SK-N-SH (cell line): ENCODE measurements around the gene CCR5AS.

Experiments
- CTCF ChIA-PET: fragments of 300-600, 350-600 bp; formaldehyde crosslinking; extraction: SDS; loops from one replicate; lab custom pipeline; 2021; lab: Yijun Ruan, JAX
- POLR2A ChIA-PET: fragments of 350-600 bp; sonication (Branson Sonifier 250); formaldehyde crosslinking; extraction: SDS; loops from one replicate; lab custom pipeline; 2020; ENCODE audit warnings: antibody characterized with exemption, inconsistent platforms; lab: Yijun Ruan, JAX
- DNase-seq: peaks from one replicate; pipeline ENCODE4 v3.0.0; 2012
- H2AFZ ChIP-seq: fragments of 200-600 bp; sonication (generic); 2 replicates; pipeline ENCODE4 v1.8.1; 2016; ENCODE audit warnings: antibody characterized with exemption, mild to moderate bottlenecking, low read depth
- H3F3A ChIP-seq: fragments of 200-600 bp; sonication (generic); replicated peaks from 2 replicates; pipeline ENCODE3; 2016; ENCODE audit warnings: antibody characterized with exemption, mild to moderate bottlenecking; ENCODE audit not compliant: insufficient read depth
- H3K27ac ChIP-seq, 2 experiments: fragments of 200-500 bp in 1 of 2; fragments of 200-600 bp in 1 of 2; sonication (Bioruptor generic) in 1 of 2; sonication (generic), shearing (Covaris generic) in 1 of 2; 2 replicates each; pipeline versions ENCODE4 v1.5.1 to v1.6.1; 2014 to 2016; ENCODE audit warnings: low read depth in 2 of 2, inconsistent platforms in 1 of 2, low read length in 1 of 2, mild to moderate bottlenecking in 1 of 2, mixed read lengths in 1 of 2
- H3K27me3 ChIP-seq: fragments of 200-600 bp; sonication (generic), shearing (Covaris generic); 2 replicates; pipeline ENCODE4 v1.6.1; 2016; ENCODE audit warnings: mixed run types; ENCODE audit not compliant: insufficient read depth
- H3K36me3 ChIP-seq, 2 experiments: fragments of 200-500 bp in 1 of 2; fragments of 200-600 bp in 1 of 2; sonication (Bioruptor generic) in 1 of 2; sonication (generic) in 1 of 2; replicated peaks in 1 of 2; 2 replicates each; pipeline versions ENCODE3 to v1.5.1; 2014 to 2016; ENCODE audit warnings: low read length in 1 of 2, mild to moderate bottlenecking in 1 of 2; ENCODE audit not compliant: insufficient read depth in 2 of 2, control insufficient read depth in 1 of 2
- H3K4me1 ChIP-seq, 2 experiments: fragments of 200-500 bp in 1 of 2; fragments of 200-600 bp in 1 of 2; sonication (Bioruptor generic) in 1 of 2; sonication (generic), shearing (Covaris generic) in 1 of 2; 2 replicates each; pipeline versions ENCODE4 v1.5.1 to v1.6.1; 2014 to 2016; ENCODE audit warnings: low read depth in 1 of 2, low read length in 1 of 2, mixed run types in 1 of 2; ENCODE audit not compliant: insufficient read depth in 2 of 2, control insufficient read depth in 1 of 2
- H3K4me2 ChIP-seq: fragments of 200-600 bp; sonication (generic), shearing (Covaris generic); 2 replicates; pipeline ENCODE4 v1.6.1; 2017; ENCODE audit warnings: mixed run types
- H3K4me3 ChIP-seq, 2 experiments: fragments of 200-500 bp in 1 of 2; fragments of 200-600 bp in 1 of 2; sonication (Bioruptor generic) in 1 of 2; sonication (generic), shearing (Covaris generic) in 1 of 2; 2 replicates each; pipeline versions ENCODE4 v1.5.1 to v1.8.1; 2014 to 2016; ENCODE audit warnings: low read depth in 2 of 2, inconsistent platforms in 1 of 2, low read length in 1 of 2, mild to moderate bottlenecking in 1 of 2, mixed read lengths in 1 of 2, moderate library complexity in 1 of 2
- H3K79me2 ChIP-seq: fragments of 200-600 bp; sonication (generic); 2 replicates; pipeline ENCODE4 v1.8.1; 2017; ENCODE audit warnings: mild to moderate bottlenecking; ENCODE audit not compliant: insufficient read depth
- H3K9ac ChIP-seq: fragments of 200-600 bp; sonication (generic); 2 replicates; pipeline ENCODE4 v1.6.1; 2017; ENCODE audit warnings: mixed run types
- H3K9me2 ChIP-seq: fragments of 200-600 bp; sonication (generic); 2 replicates; pipeline ENCODE4 v1.6.1; 2017; ENCODE audit warnings: mixed run types
- H3K9me3 ChIP-seq: fragments of 200-600 bp; sonication (generic); 2 replicates; pipeline ENCODE4 v1.6.1; 2017; ENCODE audit warnings: mixed run types, mild to moderate bottlenecking, moderate library complexity
- H4K20me1 ChIP-seq: fragments of 200-600 bp; sonication (generic); 2 replicates; pipeline ENCODE4 v1.6.1; 2017; ENCODE audit warnings: mild to moderate bottlenecking, mixed run types; ENCODE audit not compliant: insufficient read depth
- EZH2phosphoT487 ChIP-seq: fragments of 200-600 bp; sonication (generic); IDR thresholded peaks from 2 replicates; pipeline ENCODE4 v1.6.1; 2017; ENCODE audit warnings: low read depth, mixed run types, mild to moderate bottlenecking, antibody characterized with exemption, moderate library complexity, borderline replicate concordance
- FOSL2 ChIP-seq: IDR thresholded peaks from 2 replicates; pipeline ENCODE4 v1.4.0; 2012; ENCODE audit warnings: low read depth, mild to moderate bottlenecking, moderate library complexity, borderline replicate concordance
- FOXM1 ChIP-seq: IDR thresholded peaks from 2 replicates; pipeline ENCODE4 v1.4.0; 2012; ENCODE audit warnings: low read depth, mild to moderate bottlenecking
- IRF3 ChIP-seq: fragments of 150-350 bp; IDR thresholded peaks from 2 replicates; pipeline ENCODE4 v1.6.1; 2016; ENCODE audit warnings: mild to moderate bottlenecking, low read depth, low read length
- MEF2A ChIP-seq: IDR thresholded peaks from 2 replicates; pipeline ENCODE4 v1.4.0; 2012; ENCODE audit warnings: low read depth, borderline replicate concordance
- NRF1 ChIP-seq: IDR thresholded peaks from 2 replicates; pipeline ENCODE4 v1.6.1; 2012; ENCODE audit warnings: low read depth, mild to moderate bottlenecking, low read length
- POLR2AphosphoS5 ChIP-seq: IDR thresholded peaks from 2 replicates; pipeline ENCODE4 v1.6.1; 2012; ENCODE audit warnings: low read depth, low read length
- RCOR1 ChIP-seq: fragments of 150-350 bp; IDR thresholded peaks from 2 replicates; pipeline ENCODE4 v1.6.1; 2017; ENCODE audit warnings: antibody characterized with exemption, low read length
- SIN3A ChIP-seq: IDR thresholded peaks from 2 replicates; pipeline ENCODE4 v1.6.1; 2012; ENCODE audit warnings: low read depth, mild to moderate bottlenecking, low read length, moderate library complexity, borderline replicate concordance
- USF2 ChIP-seq: fragments of 150-350 bp; IDR thresholded peaks from 2 replicates; pipeline ENCODE4 v1.6.1; 2017; ENCODE audit warnings: antibody characterized with exemption, low read length, low read depth, borderline replicate concordance
- YY1 ChIP-seq: IDR thresholded peaks from 2 replicates; pipeline ENCODE4 v1.4.0; 2012; ENCODE audit warnings: low read depth, mild to moderate bottlenecking
- ZBTB33 ChIP-seq: IDR thresholded peaks from 2 replicates; pipeline ENCODE4 v1.4.0; 2012; ENCODE audit warnings: low read depth, borderline replicate concordance
- WGBS: methylation state at CpG from one replicate; pipeline ENCODE4 v1.1.6; 2017; ENCODE audit warnings: low lambda C conversion rate; 5-methylcytosine and 5-hydroxymethylcytosine counted together
- TF ChIP-seq, protein P1 (sequence below): IDR thresholded peaks from 2 replicates; pipeline ENCODE4 v1.6.1; 2012; ENCODE audit warnings: mild to moderate bottlenecking, low read depth, low read length, moderate library complexity

CCR5AS gene

GRCh38 chr3:46410669-46411068 is 3.8 kb upstream of the CCR5AS start:
- Histone ChIP-seq H4K20me1 (no peaks in the 10 kb centered on the region), H3K27ac (no peak overlapping the region), H3K79me2 (no peaks in the 10 kb centered on the region), H3K9ac (no peak overlapping the region), H3K36me3 (no peaks in the 10 kb centered on the region), H3K27me3 (no peaks in the 10 kb centered on the region; the same call in 1 of the 2 replicates), H3F3A (no peaks in the 10 kb centered on the region), H3K4me1 (no peaks in the 10 kb centered on the region), H2AFZ (no peak overlapping the region), H3K4me3 (no peak overlapping the region), H3K4me2 (no peak overlapping the region), H3K9me2 (no peaks in the 10 kb centered on the region), H3K9me3 (no peaks in the 10 kb centered on the region)
- no peak for DNase-seq
- 25% methylated on average over 2 of the region's 2 CpGs for WGBS
- TF ChIP-seq YY1 (no peak), NRF1 (no peak), RCOR1 (no peak), SIN3A (no peak), POLR2AphosphoS5 (no peak), USF2 (no peak), FOXM1 (no peak), EZH2phosphoT487 (no peak), FOSL2 (no peak), MEF2A (no peak), IRF3 (no peak), ZBTB33 (no peak)
- TF ChIP-seq, protein P1, sequence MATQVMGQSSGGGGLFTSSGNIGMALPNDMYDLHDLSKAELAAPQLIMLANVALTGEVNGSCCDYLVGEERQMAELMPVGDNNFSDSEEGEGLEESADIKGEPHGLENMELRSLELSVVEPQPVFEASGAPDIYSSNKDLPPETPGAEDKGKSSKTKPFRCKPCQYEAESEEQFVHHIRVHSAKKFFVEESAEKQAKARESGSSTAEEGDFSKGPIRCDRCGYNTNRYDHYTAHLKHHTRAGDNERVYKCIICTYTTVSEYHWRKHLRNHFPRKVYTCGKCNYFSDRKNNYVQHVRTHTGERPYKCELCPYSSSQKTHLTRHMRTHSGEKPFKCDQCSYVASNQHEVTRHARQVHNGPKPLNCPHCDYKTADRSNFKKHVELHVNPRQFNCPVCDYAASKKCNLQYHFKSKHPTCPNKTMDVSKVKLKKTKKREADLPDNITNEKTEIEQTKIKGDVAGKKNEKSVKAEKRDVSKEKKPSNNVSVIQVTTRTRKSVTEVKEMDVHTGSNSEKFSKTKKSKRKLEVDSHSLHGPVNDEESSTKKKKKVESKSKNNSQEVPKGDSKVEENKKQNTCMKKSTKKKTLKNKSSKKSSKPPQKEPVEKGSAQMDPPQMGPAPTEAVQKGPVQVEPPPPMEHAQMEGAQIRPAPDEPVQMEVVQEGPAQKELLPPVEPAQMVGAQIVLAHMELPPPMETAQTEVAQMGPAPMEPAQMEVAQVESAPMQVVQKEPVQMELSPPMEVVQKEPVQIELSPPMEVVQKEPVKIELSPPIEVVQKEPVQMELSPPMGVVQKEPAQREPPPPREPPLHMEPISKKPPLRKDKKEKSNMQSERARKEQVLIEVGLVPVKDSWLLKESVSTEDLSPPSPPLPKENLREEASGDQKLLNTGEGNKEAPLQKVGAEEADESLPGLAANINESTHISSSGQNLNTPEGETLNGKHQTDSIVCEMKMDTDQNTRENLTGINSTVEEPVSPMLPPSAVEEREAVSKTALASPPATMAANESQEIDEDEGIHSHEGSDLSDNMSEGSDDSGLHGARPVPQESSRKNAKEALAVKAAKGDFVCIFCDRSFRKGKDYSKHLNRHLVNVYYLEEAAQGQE, result no peak
- ChIA-PET CTCF (interaction anchor here (1.3 to 1.7 kb wide), 2 partner anchors 31 to 148 kb away, joined by 4 to 5 read pairs; no protein-coding TSS in a partner anchor), POLR2A (no interaction called here)
